HL-60 (cell line): Measurements from ENCODE around the gene NSUN6.

Source experiments
- CTCF ChIP-seq: IDR thresholded peaks from one replicate; pipeline ENCODE4 v1.5.1; 2011; ENCODE audit warnings: low read length, control low read depth, inconsistent platforms; ENCODE audit not compliant: insufficient read depth
- GABPA ChIP-seq: IDR thresholded peaks from 2 replicates; pipeline ENCODE4 v1.6.1; 2012; ENCODE audit warnings: low read depth
- POLR2AphosphoS5 ChIP-seq: IDR thresholded peaks from 2 replicates; pipeline ENCODE4 v1.6.1; 2012; ENCODE audit warnings: low read depth
- REST ChIP-seq: IDR thresholded peaks from 2 replicates; pipeline ENCODE4 v1.6.1; 2012; ENCODE audit warnings: low read depth; ENCODE audit not compliant: insufficient replicate concordance
- SPI1 ChIP-seq: IDR thresholded peaks from 2 replicates; pipeline ENCODE4 v1.6.1; 2012; ENCODE audit warnings: low read depth, mild to moderate bottlenecking, borderline replicate concordance

- TF ChIP-seq CTCF (no peak), POLR2AphosphoS5 (no peak), REST (no peak), SPI1 (no peak), GABPA (no peak)
Measured at GRCh38 chr10:18656724-18657123, 5.3 kb upstream of the NSUN6 start.
